ENCODE measurements around the gene CX3CL1. TPM values are rescaled to one million over a fixed set of nuclear protein-coding genes. Genes with fewer than 3 reads are reported as not detected.

Gene CX3CL1
- polyA plus RNA-seq, 1 donor from 2014 or later = 4.9 TPM

DNA sequence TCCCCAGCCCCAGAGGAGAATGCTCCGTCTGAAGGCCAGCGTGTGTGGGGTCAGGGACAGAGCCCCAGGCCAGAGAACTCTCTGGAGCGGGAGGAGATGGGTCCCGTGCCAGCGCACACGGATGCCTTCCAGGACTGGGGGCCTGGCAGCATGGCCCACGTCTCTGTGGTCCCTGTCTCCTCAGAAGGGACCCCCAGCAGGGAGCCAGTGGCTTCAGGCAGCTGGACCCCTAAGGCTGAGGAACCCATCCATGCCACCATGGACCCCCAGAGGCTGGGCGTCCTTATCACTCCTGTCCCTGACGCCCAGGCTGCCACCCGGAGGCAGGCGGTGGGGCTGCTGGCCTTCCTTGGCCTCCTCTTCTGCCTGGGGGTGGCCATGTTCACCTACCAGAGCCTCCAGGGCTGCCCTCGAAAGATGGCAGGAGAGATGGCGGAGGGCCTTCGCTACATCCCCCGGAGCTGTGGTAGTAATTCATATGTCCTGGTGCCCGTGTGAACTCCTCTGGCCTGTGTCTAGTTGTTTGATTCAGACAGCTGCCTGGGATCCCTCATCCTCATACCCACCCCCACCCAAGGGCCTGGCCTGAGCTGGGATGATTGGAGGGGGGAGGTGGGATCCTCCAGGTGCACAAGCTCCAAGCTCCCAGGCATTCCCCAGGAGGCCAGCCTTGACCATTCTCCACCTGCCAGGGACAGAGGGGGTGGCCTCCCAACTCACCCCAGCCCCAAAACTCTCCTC, 10.4 kb downstream of the CX3CL1 start:
- Histone ChIP-seq H3K9me2 (ENCODE audit: insufficient read depth, low read length) (no peaks in the 10 kb centered on the region), H4K20me1 (ENCODE audit: insufficient read depth) (no peaks in the 10 kb centered on the region), H3F3A (ENCODE audit: insufficient read depth, low read length, poor library complexity, severe bottlenecking) (no peaks in the 10 kb centered on the region), H3K79me2 (replicated peaks; ENCODE audit: insufficient read depth, low read length) (no peaks in the 10 kb centered on the region), H3K9ac (ENCODE audit: low read length) (no peak overlapping the region), H3K36me3 (ENCODE audit: insufficient read depth, low read length) (no peaks in the 10 kb centered on the region), H3K27me3 (ENCODE audit: insufficient read depth, low read depth, low read length) (no peaks in the 10 kb centered on the region), H2AFZ (ENCODE audit: low read depth, low read length) (no peak overlapping the region), H3K27ac (ENCODE audit: low read length) (no peak overlapping the region), H3K4me2 (ENCODE audit: low read length) (no peak overlapping the region), H3K4me3 (ENCODE audit: low read length) (no peak overlapping the region), H3K9me3 (ENCODE audit: low read length) (no peaks in the 10 kb centered on the region)
- TF ChIP-seq MXI1 (conservative IDR thresholded peaks at IDR 0.05; ENCODE audit: poor library complexity, severe bottlenecking) = no peak
- TF ChIP-seq EZH2 (IDR thresholded peaks at IDR 0.05; ENCODE audit: borderline replicate concordance, insufficient read depth, low read length, poor library complexity, severe bottlenecking) = no peak
- no peak for TF ChIP-seq CTCF (IDR thresholded peaks at IDR 0.05; ENCODE audit: poor library complexity, severe bottlenecking)
- TF ChIP-seq SMC3 (conservative IDR thresholded peaks at IDR 0.05; ENCODE audit: poor library complexity) = no peak
- TF ChIP-seq POLR2AphosphoS5 (IDR thresholded peaks at IDR 0.05) = no peak
- no peak for TF ChIP-seq EP300 (conservative IDR thresholded peaks at IDR 0.05; ENCODE audit: poor library complexity, severe bottlenecking)
- TF ChIP-seq TAF1 (IDR thresholded peaks at IDR 0.05; ENCODE audit: low read depth) = no peak
- TF ChIP-seq REST (IDR thresholded peaks at IDR 0.05; ENCODE audit: borderline replicate concordance) = no peak
- no peak for TF ChIP-seq RAD21 (conservative IDR thresholded peaks at IDR 0.05)

GRCh38 chr16:57383276-57384247, 11.3 kb downstream of the CX3CL1 start:
- Histone ChIP-seq H2AFZ (ENCODE audit: low read depth, low read length) (no peak overlapping the region), H4K20me1 (ENCODE audit: insufficient read depth) (no peaks in the 10 kb centered on the region), H3K9ac (ENCODE audit: low read length) (no peak overlapping the region), H3K79me2 (replicated peaks; ENCODE audit: insufficient read depth, low read length) (no peaks in the 10 kb centered on the region), H3K36me3 (ENCODE audit: insufficient read depth, low read length) (no peaks in the 10 kb centered on the region), H3K9me3 (ENCODE audit: low read length) (no peaks in the 10 kb centered on the region), H3F3A (ENCODE audit: insufficient read depth, low read length, poor library complexity, severe bottlenecking) (no peaks in the 10 kb centered on the region), H3K9me2 (ENCODE audit: insufficient read depth, low read length) (no peaks in the 10 kb centered on the region), H3K4me2 (ENCODE audit: low read length) (no peak overlapping the region), H3K4me3 (ENCODE audit: low read length) (no peak overlapping the region), H3K27ac (ENCODE audit: low read length) (no peak overlapping the region), H3K27me3 (ENCODE audit: insufficient read depth, low read depth, low read length) (no peaks in the 10 kb centered on the region)
- TF ChIP-seq SMC3 (conservative IDR thresholded peaks at IDR 0.05; ENCODE audit: poor library complexity) (no peak), MXI1 (conservative IDR thresholded peaks at IDR 0.05; ENCODE audit: poor library complexity, severe bottlenecking) (no peak), EP300 (conservative IDR thresholded peaks at IDR 0.05; ENCODE audit: poor library complexity, severe bottlenecking) (no peak), TAF1 (IDR thresholded peaks at IDR 0.05; ENCODE audit: low read depth) (no peak), CTCF (IDR thresholded peaks at IDR 0.05; ENCODE audit: poor library complexity, severe bottlenecking) (no peak), RAD21 (conservative IDR thresholded peaks at IDR 0.05) (no peak), REST (IDR thresholded peaks at IDR 0.05; ENCODE audit: borderline replicate concordance) (no peak), EZH2 (IDR thresholded peaks at IDR 0.05; ENCODE audit: borderline replicate concordance, insufficient read depth, low read length, poor library complexity, severe bottlenecking) (no peak), POLR2AphosphoS5 (IDR thresholded peaks at IDR 0.05) (no peak)

Measured in neural cell (in vitro differentiated cells).